Cardiac muscle cell (in vitro differentiated cells and primary cell): ENCODE measurements around the gene TIMELESS. TPM values are rescaled to one million over a fixed set of nuclear protein-coding genes. Genes with fewer than 3 reads are reported as not detected.
"Not testable (repeated sequence)": the region's sequence is repeated elsewhere in the genome, so short reads cannot be mapped to it uniquely, and the experiment has no call there.

Experiments
- DNase-seq, 2 donors: peaks; one replicate each; pipeline versions ENCODE4 v3.0.0 to v3.0.0-alpha.2; 2010 to 2017; ENCODE audit warnings: low read depth in 1 of 2, low spot score in 1 of 2
- H3K27ac ChIP-seq: fragments of 200-600 bp; sonication (generic); 2 replicates; pipeline ENCODE4 v1.5.1; 2016
- H3K27me3 ChIP-seq: fragments of 200-600 bp; sonication (generic); 2 replicates; pipeline ENCODE4 v1.6.0; 2016; ENCODE audit warnings: control low read depth
- H3K36me3 ChIP-seq: fragments of 200-600 bp; sonication (generic); 2 replicates; pipeline ENCODE4 v1.5.1; 2016; ENCODE audit warnings: control low read depth
- H3K4me1 ChIP-seq: fragments of 200-600 bp; sonication (generic); 2 replicates; pipeline ENCODE4 v1.8.1; 2017; ENCODE audit warnings: low read depth, mild to moderate bottlenecking, mixed run types
- H3K4me3 ChIP-seq: fragments of 200-600 bp; sonication (generic); 2 replicates; pipeline ENCODE4 v1.5.1; 2016; ENCODE audit warnings: mild to moderate bottlenecking
- H3K9me3 ChIP-seq: fragments of 200-600 bp; sonication (generic); 2 replicates; pipeline ENCODE4 v1.5.1; 2017; ENCODE audit warnings: low read depth, mild to moderate bottlenecking, control low read depth
- polyA plus RNA-seq: library from polyadenylated mRNA; unstranded; fragments of >200 nt; fragmentation: Nextera tagmentation; extraction: Ambion mirVana; gene quantifications from 2 replicates; pipeline ENCODE4 v1.2.1, GENCODE V29; 2016
- total RNA-seq: library from RNA; depleted of rRNA; stranded (reverse); fragments of >200 nt; gene quantifications from 2 replicates; pipeline ENCODE4 v1.2.3, GENCODE V29; 2016
- TF ChIP-seq, protein P1 (sequence below): IDR thresholded peaks from 2 replicates; pipeline ENCODE4 v1.5.1; 2012; ENCODE audit warnings: low read depth, mild to moderate bottlenecking, low read length

Gene TIMELESS
- total and polyA plus RNA-seq, 2 experiments from 2014 or later = 19.6 to 22.7 TPM

DNA sequence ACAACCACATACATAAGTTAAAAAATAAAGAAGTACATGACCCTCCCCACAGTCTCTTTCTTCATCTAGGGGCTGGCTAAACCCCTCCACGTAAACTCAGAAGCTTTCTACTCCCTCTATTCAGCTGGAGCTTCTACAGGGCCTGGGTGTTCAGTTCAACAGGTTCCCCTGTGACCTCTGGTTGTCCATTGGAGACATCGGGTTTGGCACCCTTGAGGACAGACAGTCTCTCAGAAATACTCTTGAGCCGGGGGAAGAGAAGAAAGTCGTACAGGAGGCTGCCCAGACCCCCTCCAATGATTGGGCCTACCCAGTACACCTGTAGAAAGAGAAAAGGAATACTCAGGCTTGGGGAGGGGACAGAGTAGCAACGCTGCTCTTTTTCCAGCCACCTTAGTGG lies 1.9 kb upstream of the TIMELESS start:
- no peak for DNase-seq
- TF ChIP-seq, protein P1, sequence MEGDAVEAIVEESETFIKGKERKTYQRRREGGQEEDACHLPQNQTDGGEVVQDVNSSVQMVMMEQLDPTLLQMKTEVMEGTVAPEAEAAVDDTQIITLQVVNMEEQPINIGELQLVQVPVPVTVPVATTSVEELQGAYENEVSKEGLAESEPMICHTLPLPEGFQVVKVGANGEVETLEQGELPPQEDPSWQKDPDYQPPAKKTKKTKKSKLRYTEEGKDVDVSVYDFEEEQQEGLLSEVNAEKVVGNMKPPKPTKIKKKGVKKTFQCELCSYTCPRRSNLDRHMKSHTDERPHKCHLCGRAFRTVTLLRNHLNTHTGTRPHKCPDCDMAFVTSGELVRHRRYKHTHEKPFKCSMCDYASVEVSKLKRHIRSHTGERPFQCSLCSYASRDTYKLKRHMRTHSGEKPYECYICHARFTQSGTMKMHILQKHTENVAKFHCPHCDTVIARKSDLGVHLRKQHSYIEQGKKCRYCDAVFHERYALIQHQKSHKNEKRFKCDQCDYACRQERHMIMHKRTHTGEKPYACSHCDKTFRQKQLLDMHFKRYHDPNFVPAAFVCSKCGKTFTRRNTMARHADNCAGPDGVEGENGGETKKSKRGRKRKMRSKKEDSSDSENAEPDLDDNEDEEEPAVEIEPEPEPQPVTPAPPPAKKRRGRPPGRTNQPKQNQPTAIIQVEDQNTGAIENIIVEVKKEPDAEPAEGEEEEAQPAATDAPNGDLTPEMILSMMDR = no peak
- Histone ChIP-seq H3K4me3 (no peak overlapping the region), H3K4me1 (no peaks in the 10 kb centered on the region), H3K9me3 (no peaks in the 10 kb centered on the region), H3K36me3 (no peaks in the 10 kb centered on the region), H3K27me3 (no peaks in the 10 kb centered on the region), H3K27ac (no peak overlapping the region)

DNA sequence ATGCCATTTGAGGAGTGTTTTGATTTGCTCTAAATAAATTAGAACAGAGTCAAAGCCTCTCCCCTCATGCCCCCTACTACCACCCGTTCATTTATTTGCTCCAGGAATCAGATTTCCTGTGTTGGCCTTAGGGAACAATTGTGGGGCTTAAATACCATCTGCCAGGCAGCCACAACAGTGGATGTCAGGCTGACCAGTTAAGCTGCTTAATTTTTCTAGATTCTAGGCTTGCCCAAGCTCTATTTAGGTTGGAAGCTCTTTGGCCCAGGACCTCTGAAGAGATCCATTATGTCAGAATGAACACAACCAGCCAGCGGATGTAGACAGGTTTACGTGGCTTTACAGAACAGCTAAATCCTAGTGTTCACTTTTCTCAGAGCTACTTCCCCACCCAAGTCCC lies 1.0 kb upstream of the TIMELESS start:
- H3K27ac ChIP-seq = no peak overlapping the region
- H3K36me3 ChIP-seq = no peaks in the 10 kb centered on the region
- H3K27me3 ChIP-seq = no peaks in the 10 kb centered on the region
- no peaks in the 10 kb centered on the region for H3K4me1 ChIP-seq
- no peak for DNase-seq
- no peaks in the 10 kb centered on the region for H3K9me3 ChIP-seq
- TF ChIP-seq, protein P1 = no peak
- no peak overlapping the region for H3K4me3 ChIP-seq

DNA sequence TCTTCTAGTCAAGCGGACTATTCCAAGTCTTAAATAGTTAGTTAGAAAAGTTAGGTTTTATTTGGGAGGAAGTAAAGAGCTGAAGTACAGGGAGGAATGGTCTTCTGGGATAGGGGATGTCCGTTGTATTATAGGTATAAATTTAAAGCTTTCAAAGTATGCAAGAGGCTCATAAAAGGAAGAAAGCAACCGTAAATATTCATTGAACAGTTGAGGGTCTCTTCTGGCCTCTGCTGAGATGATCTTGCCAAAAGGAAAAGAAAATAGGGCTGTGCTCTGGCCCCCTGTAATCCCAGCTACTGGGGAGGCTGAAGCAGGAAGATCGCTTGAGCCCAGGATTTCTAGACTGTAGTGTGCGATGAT lies 377 bp upstream of the TIMELESS start:
- no peaks in the 10 kb centered on the region for H3K27me3 ChIP-seq
- no peaks in the 10 kb centered on the region for H3K9me3 ChIP-seq
- no peaks in the 10 kb centered on the region for H3K36me3 ChIP-seq
- peak overlapping the region; percentile 50 for H3K4me3 ChIP-seq
- TF ChIP-seq, protein P1 = no peak
- DNase-seq = no peak
- H3K4me1 ChIP-seq = no peaks in the 10 kb centered on the region
- peak overlapping the region; percentile 77 for H3K27ac ChIP-seq

DNA sequence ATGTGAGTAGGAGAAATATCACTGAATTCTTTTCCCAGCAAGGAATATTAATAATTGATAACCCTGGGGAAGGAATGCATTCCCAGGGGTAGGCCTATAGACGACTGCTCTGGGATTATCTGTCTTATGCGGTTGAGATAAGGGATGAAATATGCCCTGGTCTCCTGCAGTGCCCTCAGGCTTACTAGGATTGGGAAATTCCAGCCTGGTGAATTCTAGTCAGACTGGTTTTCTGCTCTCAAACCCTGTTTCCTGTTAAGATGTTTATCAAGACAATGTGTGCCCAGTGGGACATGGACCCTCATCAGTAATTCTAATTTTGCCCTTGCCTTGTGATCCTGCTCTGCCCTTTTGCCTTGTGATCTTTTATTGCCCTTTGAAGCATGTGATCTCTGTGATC lies 6.0 kb downstream of the TIMELESS start:
- not testable (repeated sequence) for H3K36me3 ChIP-seq, DNase-seq, H3K4me3 ChIP-seq, H3K27ac ChIP-seq, H3K27me3 ChIP-seq, H3K9me3 ChIP-seq, H3K4me1 ChIP-seq

DNA sequence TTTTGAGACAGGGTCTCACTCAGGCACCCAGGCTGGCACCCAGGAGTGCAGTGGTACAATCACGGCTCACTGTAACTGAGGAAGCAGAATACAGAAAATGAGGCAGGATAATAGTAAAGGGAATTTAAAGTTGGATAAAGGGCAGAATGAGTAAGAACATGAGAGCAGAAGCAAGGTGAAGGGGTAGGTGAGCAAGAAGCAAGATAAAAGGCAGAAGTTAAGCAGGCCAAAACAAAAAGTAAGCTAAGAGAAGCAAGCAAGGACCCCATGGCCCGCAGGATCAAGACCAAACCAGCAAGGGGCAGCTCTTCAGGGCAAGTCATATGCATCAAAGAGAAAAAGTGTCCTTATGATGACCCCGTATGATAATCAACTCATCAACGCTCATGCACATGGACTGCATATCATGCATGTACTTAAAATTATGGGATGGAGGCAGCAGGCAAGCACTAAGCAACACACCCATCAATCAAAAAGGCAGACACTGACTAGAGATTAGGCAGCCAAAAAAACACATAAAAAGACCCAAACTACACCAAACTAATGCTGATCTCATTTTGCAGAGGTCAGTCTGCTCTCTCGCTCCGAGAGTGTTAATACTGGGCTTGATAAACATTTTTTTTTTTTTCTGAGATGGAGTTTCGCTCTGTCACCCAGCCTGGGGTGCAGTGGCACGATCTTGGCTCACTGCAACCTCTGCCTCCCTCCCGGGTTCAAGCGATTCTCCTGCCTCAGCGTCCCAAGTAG lies 11.6 kb downstream of the TIMELESS start:
- DNase-seq = no peak
- TF ChIP-seq, protein P1 = no peak
- Histone ChIP-seq H3K9me3 (no peaks in the 10 kb centered on the region), H3K4me3 (no peak overlapping the region), H3K4me1 (no peaks in the 10 kb centered on the region), H3K36me3 (no peaks in the 10 kb centered on the region), H3K27ac (no peak overlapping the region), H3K27me3 (no peaks in the 10 kb centered on the region)

DNA sequence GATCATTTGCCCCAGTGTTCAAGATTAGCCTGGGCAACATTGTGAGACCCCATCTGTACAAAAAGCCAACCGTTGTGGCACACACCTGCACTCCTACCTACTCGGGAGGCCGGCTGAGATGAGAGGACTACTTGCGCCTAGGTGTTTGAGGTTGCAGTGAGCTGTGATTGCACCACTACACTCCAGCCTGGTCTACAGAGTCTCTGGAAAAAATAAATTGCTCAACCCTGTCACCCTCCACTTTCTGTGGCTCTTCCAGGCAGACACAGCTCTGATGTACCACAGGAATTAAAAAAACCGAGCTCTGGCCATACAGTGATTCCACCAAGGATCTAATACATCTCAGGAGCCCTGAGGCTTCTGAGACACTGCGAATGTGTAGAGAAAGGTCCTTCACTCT lies 14.4 kb downstream of the TIMELESS start:
- Histone ChIP-seq H3K27ac (no peak overlapping the region), H3K27me3 (no peaks in the 10 kb centered on the region), H3K36me3 (no peaks in the 10 kb centered on the region), H3K9me3 (no peaks in the 10 kb centered on the region), H3K4me3 (no peak overlapping the region), H3K4me1 (no peaks in the 10 kb centered on the region)
- TF ChIP-seq, protein P1 = no peak
- no peak for DNase-seq
